Uterus (tissue), 4 donors: ENCODE measurements around the gene MEIS3. TPM values are rescaled to one million over a fixed set of nuclear protein-coding genes. Genes with fewer than 3 reads are reported as not detected.

Source experiments
- DNase-seq, 2 donors: peaks; one replicate each; pipeline ENCODE4 v3.0.0-alpha.2; 2019 to 2020
- H3K27ac ChIP-seq, 2 donors: fragments of 200-600 bp; sonication (generic); 1 replicate in 1 of 2; 2 replicates in 1 of 2; pipeline ENCODE4 v1.5.1; 2016 to 2018
- H3K27me3 ChIP-seq, 2 donors: fragments of 200-600 bp; sonication (generic); one replicate each; pipeline ENCODE4 v1.5.1; 2018 to 2019; ENCODE audit warnings: control low read depth in 1 of 2
- H3K36me3 ChIP-seq, 2 donors: fragments of 200-600 bp; sonication (generic); one replicate each; pipeline ENCODE4 v1.5.1; 2019; ENCODE audit warnings: control low read depth in 1 of 2
- H3K4me1 ChIP-seq, 2 donors: fragments of 200-600 bp; sonication (generic); one replicate each; pipeline ENCODE4 v1.5.1; 2018 to 2019; ENCODE audit warnings: control low read depth in 1 of 2
- H3K4me3 ChIP-seq, 2 donors: fragments of 200-600 bp; sonication (generic); 1 replicate in 1 of 2; 2 replicates in 1 of 2; pipeline ENCODE4 v1.5.1; 2018 to 2019; ENCODE audit warnings: mild to moderate bottlenecking in 1 of 2
- H3K9me3 ChIP-seq, 2 donors: fragments of 200-600 bp; sonication (generic); one replicate each; pipeline ENCODE4 v1.5.1; 2019; ENCODE audit warnings: control low read depth in 1 of 2
- POLR2A ChIP-seq, 2 donors: fragments of 450-650 bp; IDR thresholded peaks; one replicate each; pipeline ENCODE4 v1.6.1; 2016; ENCODE audit warnings: antibody characterized with exemption in 2 of 2, mild to moderate bottlenecking in 1 of 2, moderate library complexity in 1 of 2
- intact Hi-C: fragments of 100-400 bp; cut with DNase I; formaldehyde crosslinking; loops from one replicate; pipeline ENCODE4 v1.15.1; 2023; ENCODE audit warnings: low total_unique reads
- total RNA-seq, 4 donors: library from RNA; depleted of rRNA in 3 of 4; stranded (reverse); fragments of >200 nt in 3 of 4; gene quantifications; one replicate each; pipeline versions ENCODE4 v1.1.0 to v1.2.4, GENCODE V29; 2014 to 2023
- TF ChIP-seq, protein P1 (sequence below), 4 experiments: fragments of 200-600 bp in 2 of 4; fragments of 450-650 bp in 2 of 4; sonication (generic) in 2 of 4; IDR thresholded peaks; one replicate each; pipeline ENCODE4 v1.5.1; 2016 to 2019; ENCODE audit warnings: antibody characterized with exemption in 4 of 4, mild to moderate bottlenecking in 2 of 4, moderate library complexity in 1 of 4
- donor health status: DM: yes; HTN: yes; CAD: no.

The MEIS3 gene
- total RNA-seq, 4 donors from 2014 or later, result 28.9 to 133 (median 75.0) TPM

GRCh38 chr19:47461876-47462275, 42.5 kb upstream of the MEIS3 start:
- Histone ChIP-seq H3K4me3 (no peak overlapping the region), H3K9me3 (no peaks in the 10 kb centered on the region), H3K36me3 (no peaks in the 10 kb centered on the region), H3K27ac (no peak overlapping the region), H3K4me1 (no peaks in the 10 kb centered on the region), H3K27me3 (no peaks in the 10 kb centered on the region)
- TF ChIP-seq, protein P1, sequence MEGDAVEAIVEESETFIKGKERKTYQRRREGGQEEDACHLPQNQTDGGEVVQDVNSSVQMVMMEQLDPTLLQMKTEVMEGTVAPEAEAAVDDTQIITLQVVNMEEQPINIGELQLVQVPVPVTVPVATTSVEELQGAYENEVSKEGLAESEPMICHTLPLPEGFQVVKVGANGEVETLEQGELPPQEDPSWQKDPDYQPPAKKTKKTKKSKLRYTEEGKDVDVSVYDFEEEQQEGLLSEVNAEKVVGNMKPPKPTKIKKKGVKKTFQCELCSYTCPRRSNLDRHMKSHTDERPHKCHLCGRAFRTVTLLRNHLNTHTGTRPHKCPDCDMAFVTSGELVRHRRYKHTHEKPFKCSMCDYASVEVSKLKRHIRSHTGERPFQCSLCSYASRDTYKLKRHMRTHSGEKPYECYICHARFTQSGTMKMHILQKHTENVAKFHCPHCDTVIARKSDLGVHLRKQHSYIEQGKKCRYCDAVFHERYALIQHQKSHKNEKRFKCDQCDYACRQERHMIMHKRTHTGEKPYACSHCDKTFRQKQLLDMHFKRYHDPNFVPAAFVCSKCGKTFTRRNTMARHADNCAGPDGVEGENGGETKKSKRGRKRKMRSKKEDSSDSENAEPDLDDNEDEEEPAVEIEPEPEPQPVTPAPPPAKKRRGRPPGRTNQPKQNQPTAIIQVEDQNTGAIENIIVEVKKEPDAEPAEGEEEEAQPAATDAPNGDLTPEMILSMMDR (IDR thresholded peaks at IDR 0.05), result no peak
- no peak for TF ChIP-seq POLR2A (IDR thresholded peaks at IDR 0.05)
- intact Hi-C loops, result no loop called here
- no peak for DNase-seq

DNA sequence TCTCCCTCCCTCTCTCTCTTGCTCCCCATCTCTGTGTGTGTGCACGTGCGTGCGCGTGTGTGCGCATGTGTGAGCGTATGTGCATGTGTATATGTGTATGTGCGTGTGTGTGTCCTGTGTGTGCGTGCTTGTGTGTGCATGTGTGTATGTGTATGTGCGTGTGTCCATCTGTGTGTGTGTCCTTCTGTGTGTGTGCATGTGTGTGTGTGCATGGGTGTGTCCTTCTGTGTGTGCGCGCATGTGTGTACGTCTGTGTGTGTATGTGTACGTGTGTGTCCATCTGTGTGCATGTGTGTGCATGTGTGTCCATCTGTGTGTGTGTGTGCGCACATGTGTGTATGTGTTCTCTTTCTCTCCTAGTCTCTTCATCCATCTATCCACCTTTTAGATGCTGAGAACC, 40.1 kb upstream of the MEIS3 start:
- H3K4me3 ChIP-seq, result no peak overlapping the region

GRCh38 chr19:47458672-47459071, 39.3 kb upstream of the MEIS3 start:
- intact Hi-C loops, result no loop called here
- Histone ChIP-seq H3K36me3 (no peaks in the 10 kb centered on the region), H3K27ac (no peak overlapping the region), H3K9me3 (peaks cover 0 to 8% of the 10 kb centered on the region in 2 donors), H3K4me1 (no peaks in the 10 kb centered on the region), H3K4me3 (no peak overlapping the region), H3K27me3 (no peaks in the 10 kb centered on the region)
- TF ChIP-seq, protein P1 (IDR thresholded peaks at IDR 0.05), result no peak
- no peak for TF ChIP-seq POLR2A (IDR thresholded peaks at IDR 0.05)
- no peak for DNase-seq

More for the DNA sequence above, 40.1 kb upstream of the MEIS3 start:
- Histone ChIP-seq H3K36me3 (no peaks in the 10 kb centered on the region), H3K4me1 (no peaks in the 10 kb centered on the region), H3K9me3 (peaks cover 0 to 8% of the 10 kb centered on the region in 2 donors), H3K27ac (no peak overlapping the region), H3K27me3 (no peaks in the 10 kb centered on the region)
- intact Hi-C loops, result no loop called here
- no peak for DNase-seq
- TF ChIP-seq POLR2A (IDR thresholded peaks at IDR 0.05), result no peak
- TF ChIP-seq, protein P1 (IDR thresholded peaks at IDR 0.05), result no peak

GRCh38 chr19:47456721-47457474, 37.6 kb upstream of the MEIS3 start:
- TF ChIP-seq, protein P1 (IDR thresholded peaks at IDR 0.05), result no peak
- no peak for TF ChIP-seq POLR2A (IDR thresholded peaks at IDR 0.05)
- H3K27me3 ChIP-seq, result no peaks in the 10 kb centered on the region
- H3K36me3 ChIP-seq, result no peaks in the 10 kb centered on the region
- H3K4me1 ChIP-seq, result no peaks in the 10 kb centered on the region
- H3K4me3 ChIP-seq, result no peak overlapping the region
- H3K27ac ChIP-seq, result no peak overlapping the region
- no peak for DNase-seq
- intact Hi-C loops, result no loop called here
- peaks cover 0 to 8% of the 10 kb centered on the region in 2 donors for H3K9me3 ChIP-seq

DNA sequence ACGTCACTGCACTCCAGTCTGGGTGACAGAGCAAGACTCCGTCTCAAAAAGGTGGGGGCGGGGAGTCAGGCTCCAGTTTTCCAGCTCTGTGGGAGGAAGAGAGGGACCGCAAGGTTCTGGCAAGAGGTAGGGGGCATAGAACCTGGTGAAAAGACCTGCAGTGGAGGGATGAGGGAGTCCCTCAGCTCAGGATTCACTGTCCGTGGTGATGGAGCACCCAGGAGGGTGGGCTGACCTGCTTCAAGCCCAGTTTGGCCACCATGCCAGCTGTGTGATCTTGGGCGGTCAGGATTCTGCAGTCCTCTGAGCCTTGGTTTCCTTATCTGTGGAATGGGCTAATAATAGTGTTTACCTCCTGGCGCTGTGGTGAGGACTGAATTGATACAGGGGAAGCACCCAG, 31.2 kb upstream of the MEIS3 start:
- TF ChIP-seq, protein P1 (IDR thresholded peaks at IDR 0.05), result no peak
- TF ChIP-seq POLR2A (IDR thresholded peaks at IDR 0.05), result no peak
- Histone ChIP-seq H3K27ac (no peak overlapping the region), H3K4me1 (peaks cover 0 to 11% of the 10 kb centered on the region in 2 donors), H3K27me3 (peaks cover 0 to 4% of the 10 kb centered on the region in 2 donors), H3K9me3 (peaks cover 0 to 1% of the 10 kb centered on the region in 2 donors), H3K4me3 (no peak overlapping the region), H3K36me3 (no peaks in the 10 kb centered on the region)
- intact Hi-C loops, result no loop called here
- no peak for DNase-seq
